Lung (tissue), 12 donors: ENCODE results near the gene PANX2. TPM values are rescaled to one million over a fixed set of nuclear protein-coding genes. Genes with fewer than 3 reads are reported as not detected.

ENCODE experiments used
- ATAC-seq: fragments of 200-7000 bp; cut with Tn5 transposase; one replicate; pipeline ENCODE4 v1.9.1; 2020; ENCODE audit warnings: moderate number of reproducible peaks; ENCODE audit not compliant: insufficient read depth, low FRiP score
- DNase-seq, 3 donors: peaks; one replicate each; pipeline ENCODE4 v3.0.0-alpha.2; 2013 to 2017
- H3K27ac ChIP-seq, 2 donors: one replicate each; pipeline ENCODE4 v1.5.1; 2013; ENCODE audit warnings: mild to moderate bottlenecking in 2 of 2, moderate library complexity in 2 of 2, control low read depth in 1 of 2, inconsistent platforms in 1 of 2, low read depth in 1 of 2, low read length in 1 of 2
- H3K27me3 ChIP-seq, 3 donors: one replicate each; pipeline ENCODE4 v1.5.1; 2013; ENCODE audit warnings: low read length in 2 of 3; ENCODE audit not compliant: control insufficient read depth in 3 of 3, insufficient read depth in 3 of 3
- H3K36me3 ChIP-seq, 4 donors: one replicate each; pipeline ENCODE4 v1.5.1; 2013; ENCODE audit warnings: low read length in 4 of 4, mild to moderate bottlenecking in 1 of 4, moderate library complexity in 1 of 4; ENCODE audit not compliant: control insufficient read depth in 4 of 4, insufficient read depth in 4 of 4
- H3K4me1 ChIP-seq, 5 donors: one replicate each; pipeline ENCODE4 v1.5.1; 2013; ENCODE audit warnings: low read length in 5 of 5, mild to moderate bottlenecking in 2 of 5, moderate library complexity in 1 of 5; ENCODE audit not compliant: control insufficient read depth in 5 of 5, insufficient read depth in 5 of 5
- H3K4me3 ChIP-seq: one replicate; pipeline ENCODE4 v1.5.1; 2013; ENCODE audit warnings: mild to moderate bottlenecking, control low read depth, moderate library complexity
- H3K9ac ChIP-seq, 2 donors: one replicate each; pipeline ENCODE4 v1.5.1; 2013; ENCODE audit warnings: low read length in 2 of 2, control low read depth in 1 of 2; ENCODE audit not compliant: insufficient read depth in 1 of 2
- H3K9me3 ChIP-seq, 4 donors: one replicate each; pipeline ENCODE4 v1.5.1; 2013; ENCODE audit warnings: low read length in 3 of 4, mild to moderate bottlenecking in 1 of 4, moderate library complexity in 1 of 4; ENCODE audit not compliant: control insufficient read depth in 4 of 4, insufficient read depth in 3 of 4
- CTCF ChIP-seq: IDR thresholded peaks from 2 replicates; pipeline ENCODE4 v1.5.1; 2012; ENCODE audit warnings: mild to moderate bottlenecking; ENCODE audit errors: control extremely low read depth, extremely low read depth
- WGBS, 2 donors: extraction: QIAGEN DNeasy Blood & Tissue Kit; methylation state at CpG; one replicate each; pipeline ENCODE4 v1.1.7; 2013; 5-methylcytosine and 5-hydroxymethylcytosine counted together
- polyA plus RNA-seq, 2 donors: library from polyadenylated mRNA; stranded (reverse); fragments of 200-250 nt; gene quantifications; one replicate each; pipeline ENCODE4 v1.2.1, GENCODE V29; 2013
- total RNA-seq, 2 donors: library from RNA; depleted of rRNA in 1 of 2; stranded (reverse); fragments of >200 nt in 1 of 2; gene quantifications; one replicate each; pipeline ENCODE4 v1.2.1, GENCODE V29; 2014 to 2021
- donor health status: control.
- donor health status: control.
- donor health status: Bipolar disorder and iron deficiency.
- donor health status: healthy.
- donor health status: DM: yes; HTN: yes; CAD: no.

PANX2 gene
- total and polyA plus RNA-seq, 4 donors = 1.00 to 3.9 (median 2.6) TPM

GRCh38 chr22:50206599-50206998 lies 36.1 kb downstream of the PANX2 start:
- 54 to 57% methylated on average over 10 of the region's 10 CpGs for WGBS, 2 donors
- H3K27me3 ChIP-seq = no peaks in the 10 kb centered on the region
- H3K9ac ChIP-seq = no peak overlapping the region
- ATAC-seq (no peak), DNase-seq (peak in 1 of 3 donors; percentile 40)
- H3K4me3 ChIP-seq = no peak overlapping the region
- peaks cover 7 to 48% (median 29%) of the 10 kb centered on the region in 4 donors for H3K36me3 ChIP-seq
- no peak overlapping the region for H3K27ac ChIP-seq
- H3K9me3 ChIP-seq = no peaks in the 10 kb centered on the region
- peaks cover 0 to 11% (median 0%) of the 10 kb centered on the region in 5 donors for H3K4me1 ChIP-seq
- no peak for TF ChIP-seq CTCF

GRCh38 chr22:50207383-50208140 lies 37.0 kb downstream of the PANX2 start:
- no peaks in the 10 kb centered on the region for H3K27me3 ChIP-seq
- H3K4me3 ChIP-seq = no peak overlapping the region
- no peak overlapping the region for H3K27ac ChIP-seq
- no peaks in the 10 kb centered on the region for H3K9me3 ChIP-seq
- ATAC-seq (no peak), DNase-seq (peak in 1 of 3 donors; percentile 27)
- no peak overlapping the region for H3K9ac ChIP-seq
- WGBS, 2 donors = 48 to 67% methylated on average over 23 of the region's 23 CpGs
- H3K36me3 ChIP-seq = peaks cover 7 to 51% (median 35%) of the 10 kb centered on the region in 4 donors
- peaks cover 0 to 2% (median 0%) of the 10 kb centered on the region in 5 donors for H3K4me1 ChIP-seq
- TF ChIP-seq CTCF = no peak

- ATAC-seq (no peak), DNase-seq (no peak)
- H3K4me3 ChIP-seq = no peak overlapping the region
- WGBS, 2 donors = 92% methylated on average over 22 of the region's 22 CpGs
- no peaks in the 10 kb centered on the region for H3K9me3 ChIP-seq
- no peak for TF ChIP-seq CTCF
- peaks cover 7 to 53% (median 40%) of the 10 kb centered on the region in 4 donors for H3K36me3 ChIP-seq
- H3K27ac ChIP-seq = no peak overlapping the region
- no peak overlapping the region for H3K9ac ChIP-seq
- no peaks in the 10 kb centered on the region for H3K27me3 ChIP-seq
- peaks cover 0 to 2% (median 0%) of the 10 kb centered on the region in 5 donors for H3K4me1 ChIP-seq
Measured at GRCh38 chr22:50208430-50208938, 38.0 kb downstream of the PANX2 start.
